ENCODE results near the gene SLC6A15.

GRCh38 chr12:84877340-84877739 is 35.3 kb downstream of the SLC6A15 start:
- TF ChIP-seq ZFX (IDR thresholded peaks at IDR 0.05) (no peak), CTCF (conservative IDR thresholded peaks at IDR 0.05) (no peak)
